Calu3 (cell line): ENCODE data around the gene GH2. TPM values are rescaled to one million over a fixed set of nuclear protein-coding genes. Genes with fewer than 3 reads are reported as not detected.
"Not testable (repeated sequence)": the region's sequence is repeated elsewhere in the genome, so short reads cannot be mapped to it uniquely, and the experiment has no call there.

Experiments
- BruUV-seq: library from RNA; stranded (reverse); fragments of 400-500 nt; replicated peaks from 2 replicates; lab custom pipeline; 2021; lab: Mats Ljungman, UMichigan
- CTCF ChIA-PET: fragments of 300-600 bp; sonication (Branson Sonifier 250); formaldehyde crosslinking; loops from one replicate; lab custom pipeline; 2022; ENCODE audit warnings: antibody characterized with exemption; lab: Charles Lee
- DNase-seq: peaks from one replicate; pipeline ENCODE4 v3.0.0; 2022
- H3K27ac Mint-ChIP-seq: one replicate; pipeline ENCODE4 v1.8.0; 2022; ENCODE audit warnings: mixed read lengths; ENCODE audit not compliant: unreplicated experiment
- H3K27me3 Mint-ChIP-seq: one replicate; pipeline ENCODE4 v1.8.0; 2022; ENCODE audit warnings: mixed read lengths; ENCODE audit not compliant: unreplicated experiment
- H3K36me3 Mint-ChIP-seq: one replicate; pipeline ENCODE4 v1.8.0; 2022; ENCODE audit warnings: mild to moderate bottlenecking, moderate library complexity, mixed read lengths; ENCODE audit not compliant: insufficient read depth, unreplicated experiment
- H3K4me1 Mint-ChIP-seq: one replicate; pipeline ENCODE4 v1.8.0; 2022; ENCODE audit warnings: mild to moderate bottlenecking, low read depth, mixed read lengths; ENCODE audit not compliant: unreplicated experiment
- H3K4me3 Mint-ChIP-seq: one replicate; pipeline ENCODE4 v1.8.0; 2022; ENCODE audit warnings: mild to moderate bottlenecking, low read depth, moderate library complexity, mixed read lengths; ENCODE audit not compliant: unreplicated experiment
- H3K9me3 Mint-ChIP-seq: one replicate; pipeline ENCODE4 v1.8.0; 2022; ENCODE audit warnings: low read depth, mixed read lengths; ENCODE audit not compliant: unreplicated experiment
- CTCF ChIP-seq: fragments of 200-600 bp; IDR thresholded peaks from one replicate; pipeline ENCODE4 v1.8.0; 2022; ENCODE audit warnings: antibody characterized with exemption; ENCODE audit not compliant: unreplicated experiment
- intact Hi-C: fragments of 100-400 bp; cut with micrococcal nuclease; formaldehyde crosslinking; loops from one replicate; pipeline ENCODE4 v1.10.0; 2022; ENCODE audit not compliant: unreplicated experiment
- total RNA-seq: library from RNA; stranded (reverse); gene quantifications from 2 replicates; pipeline ENCODE4 v1.2.3, GENCODE V29; 2022

GH2 gene
- total RNA-seq, 1 experiment from 2014 or later = not detected

GRCh38 chr17:63848834-63849689 is 32.7 kb downstream of the GH2 start:
- H3K4me1 Mint-ChIP-seq = no peaks in the 10 kb centered on the region
- peak; percentile 64 for TF ChIP-seq CTCF
- DNase-seq = peak; percentile 92
- peaks cover 14% of the 10 kb centered on the region for H3K36me3 Mint-ChIP-seq
- peak overlapping the region; percentile 48 for H3K4me3 Mint-ChIP-seq
- CTCF ChIA-PET = interaction anchor here (0.7 kb wide), 3 partner anchors 11 to 1346 kb away, joined by 3 to 10 read pairs (median 7); no protein-coding TSS in a partner anchor
- no peaks in the 10 kb centered on the region for H3K9me3 Mint-ChIP-seq
- H3K27me3 Mint-ChIP-seq = no peaks in the 10 kb centered on the region
- intact Hi-C loops = no loop called here
- H3K27ac Mint-ChIP-seq = peak overlapping the region; percentile 84
- no TSS peak for BruUV-seq

- intact Hi-C loops = no loop called here
- Mint-ChIP-seq H3K4me3 (no peak overlapping the region), H3K27me3 (no peaks in the 10 kb centered on the region), H3K27ac (peak overlapping the region; percentile 71), H3K4me1 (no peaks in the 10 kb centered on the region), H3K9me3 (no peaks in the 10 kb centered on the region), H3K36me3 (peaks cover 26% of the 10 kb centered on the region)
- no peak for DNase-seq
- TF ChIP-seq CTCF = no peak
- CTCF ChIA-PET = no interaction called here
- BruUV-seq = no TSS peak
Measured at GRCh38 chr17:63847525-63848249, 34.1 kb downstream of the GH2 start.

- no peaks in the 10 kb centered on the region for H3K9me3 Mint-ChIP-seq
- H3K4me1 Mint-ChIP-seq = peaks cover 8% of the 10 kb centered on the region
- no peak for DNase-seq
- H3K4me3 Mint-ChIP-seq = no peak overlapping the region
- H3K27me3 Mint-ChIP-seq = no peaks in the 10 kb centered on the region
- intact Hi-C loops = no loop called here
- H3K27ac Mint-ChIP-seq = no peak overlapping the region
- no TSS peak for BruUV-seq
- H3K36me3 Mint-ChIP-seq = peaks cover 47% of the 10 kb centered on the region
- CTCF ChIA-PET = no interaction called here
- no peak for TF ChIP-seq CTCF
Measured at GRCh38 chr17:63845509-63845908, 36.2 kb downstream of the GH2 start.

GRCh38 chr17:63843910-63844677 is 37.6 kb downstream of the GH2 start:
- no peaks in the 10 kb centered on the region for H3K27me3 Mint-ChIP-seq
- no peak for TF ChIP-seq CTCF
- no TSS peak for BruUV-seq

GRCh38 chr17:63843387-63843888 is 38.3 kb downstream of the GH2 start:
- H3K4me3 Mint-ChIP-seq = peak overlapping the region; percentile 84
- DNase-seq, CTCF ChIA-PET, intact Hi-C loops, H3K27me3 Mint-ChIP-seq, H3K9me3 Mint-ChIP-seq, H3K27ac Mint-ChIP-seq, BruUV-seq: not testable (repeated sequence)
- peaks cover 11% of the 10 kb centered on the region for H3K4me1 Mint-ChIP-seq
- H3K36me3 Mint-ChIP-seq = peaks cover 38% of the 10 kb centered on the region

More at GRCh38 chr17:63843910-63844677, 37.6 kb downstream of the GH2 start:
- CTCF ChIA-PET = no interaction called here
- H3K4me1 Mint-ChIP-seq = peaks cover 11% of the 10 kb centered on the region
- no peaks in the 10 kb centered on the region for H3K9me3 Mint-ChIP-seq
- H3K27ac Mint-ChIP-seq = no peak overlapping the region
- intact Hi-C loops = no loop called here
- peak overlapping the region; percentile 84 for H3K4me3 Mint-ChIP-seq
- no peak for DNase-seq
- peaks cover 43% of the 10 kb centered on the region for H3K36me3 Mint-ChIP-seq
